ENCODE results near the gene GNAS-AS1.

GRCh38 chr20:58850693-58851174, at the start of gene GNAS-AS1:
- TF ChIP-seq, protein P1, sequence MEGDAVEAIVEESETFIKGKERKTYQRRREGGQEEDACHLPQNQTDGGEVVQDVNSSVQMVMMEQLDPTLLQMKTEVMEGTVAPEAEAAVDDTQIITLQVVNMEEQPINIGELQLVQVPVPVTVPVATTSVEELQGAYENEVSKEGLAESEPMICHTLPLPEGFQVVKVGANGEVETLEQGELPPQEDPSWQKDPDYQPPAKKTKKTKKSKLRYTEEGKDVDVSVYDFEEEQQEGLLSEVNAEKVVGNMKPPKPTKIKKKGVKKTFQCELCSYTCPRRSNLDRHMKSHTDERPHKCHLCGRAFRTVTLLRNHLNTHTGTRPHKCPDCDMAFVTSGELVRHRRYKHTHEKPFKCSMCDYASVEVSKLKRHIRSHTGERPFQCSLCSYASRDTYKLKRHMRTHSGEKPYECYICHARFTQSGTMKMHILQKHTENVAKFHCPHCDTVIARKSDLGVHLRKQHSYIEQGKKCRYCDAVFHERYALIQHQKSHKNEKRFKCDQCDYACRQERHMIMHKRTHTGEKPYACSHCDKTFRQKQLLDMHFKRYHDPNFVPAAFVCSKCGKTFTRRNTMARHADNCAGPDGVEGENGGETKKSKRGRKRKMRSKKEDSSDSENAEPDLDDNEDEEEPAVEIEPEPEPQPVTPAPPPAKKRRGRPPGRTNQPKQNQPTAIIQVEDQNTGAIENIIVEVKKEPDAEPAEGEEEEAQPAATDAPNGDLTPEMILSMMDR (IDR thresholded peaks at IDR 0.05; ENCODE audit: poor library complexity): no peak
- no peak for TF ChIP-seq EZH2phosphoT487 (IDR thresholded peaks at IDR 0.05; ENCODE audit: low read depth, severe bottlenecking, unreplicated experiment)
